HG03565 (cell line): Measurements from ENCODE around the gene RBFOX1.

ENCODE experiments used
- ATAC-seq: cut with Tn5 transposase; IDR thresholded peaks from one replicate; pipeline ENCODE4 v1.9.1; 2021; ENCODE audit warnings: mild to moderate bottlenecking, moderate library complexity; ENCODE audit not compliant: unreplicated experiment

The RBFOX1 gene

GRCh38 chr16:7512503-7512902, 179.9 kb downstream of the RBFOX1 start:
- no peak for ATAC-seq

- no peak for ATAC-seq
These were observed 180.8 kb downstream of the RBFOX1 start for GRCh38 chr16:7513429-7513828.

GRCh38 chr16:7515543-7515942, 182.9 kb downstream of the RBFOX1 start:
- ATAC-seq = no peak

GRCh38 chr16:7517496-7517895, 184.9 kb downstream of the RBFOX1 start:
- no peak for ATAC-seq

- ATAC-seq = no peak
These were observed 185.5 kb downstream of the RBFOX1 start for GRCh38 chr16:7518158-7518557.

- no peak for ATAC-seq
These were observed 189.2 kb downstream of the RBFOX1 start for GRCh38 chr16:7521834-7522233.

- ATAC-seq = no peak
These were observed 191.8 kb downstream of the RBFOX1 start for GRCh38 chr16:7524419-7524818.

GRCh38 chr16:7526736-7527135, 194.1 kb downstream of the RBFOX1 start:
- no peak for ATAC-seq

- no peak for ATAC-seq
These were observed 199.9 kb downstream of the RBFOX1 start for GRCh38 chr16:7532534-7532933.

GRCh38 chr16:7534749-7535148, 202.1 kb downstream of the RBFOX1 start:
- ATAC-seq = no peak

- ATAC-seq = no peak
These were observed 208.4 kb downstream of the RBFOX1 start for GRCh38 chr16:7541026-7541425.

- ATAC-seq = no peak
These were observed 212.6 kb downstream of the RBFOX1 start for GRCh38 chr16:7545251-7545650.

- no peak for ATAC-seq
These were observed 214.3 kb downstream of the RBFOX1 start for GRCh38 chr16:7546948-7547347.

GRCh38 chr16:7547736-7548135, 215.1 kb downstream of the RBFOX1 start:
- no peak for ATAC-seq

- ATAC-seq = no peak
These were observed 216.2 kb downstream of the RBFOX1 start for GRCh38 chr16:7548796-7549318.

- no peak for ATAC-seq
These were observed 217.5 kb downstream of the RBFOX1 start for GRCh38 chr16:7550096-7550495.

- ATAC-seq = no peak
These were observed 222.8 kb downstream of the RBFOX1 start for GRCh38 chr16:7555459-7555858.

GRCh38 chr16:7561908-7562405, 229.3 kb downstream of the RBFOX1 start:
- ATAC-seq = no peak

GRCh38 chr16:7566360-7566759, 233.7 kb downstream of the RBFOX1 start:
- no peak for ATAC-seq

- no peak for ATAC-seq
These were observed 238.7 kb downstream of the RBFOX1 start for GRCh38 chr16:7571366-7571765.

GRCh38 chr16:7577588-7577987, 244.9 kb downstream of the RBFOX1 start:
- ATAC-seq = no peak

- ATAC-seq = no peak
These were observed 246.8 kb downstream of the RBFOX1 start for GRCh38 chr16:7579454-7579853.

GRCh38 chr16:7581175-7581574, 248.5 kb downstream of the RBFOX1 start:
- no peak for ATAC-seq
